GM21619 (cell line): ENCODE data around the gene PTAFR.

Experiments
- ATAC-seq: cut with Tn5 transposase; IDR thresholded peaks from one replicate; pipeline ENCODE4 v1.9.1; 2021; ENCODE audit not compliant: unreplicated experiment

Gene PTAFR

GRCh38 chr1:28122183-28122582 is 54.3 kb downstream of the PTAFR start:
- ATAC-seq: no peak

DNA sequence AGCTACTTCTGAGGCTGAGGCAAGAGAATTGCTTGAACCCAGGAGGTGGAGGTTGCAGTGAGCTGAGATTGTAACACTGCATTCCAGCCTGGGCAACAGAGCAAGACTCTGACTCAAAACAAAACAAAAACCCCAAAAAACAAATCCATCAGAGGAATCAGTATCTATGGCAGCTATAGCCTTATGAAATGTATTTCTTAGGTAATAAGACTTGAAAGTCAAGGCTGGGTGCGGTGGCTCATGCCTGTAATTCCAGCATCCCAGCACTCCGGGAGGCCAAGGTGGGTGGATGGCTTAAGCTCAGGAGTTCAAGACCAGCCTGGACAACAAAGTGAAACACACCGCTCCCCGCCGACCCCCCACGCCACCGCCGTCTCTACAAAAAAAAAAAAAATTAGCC is 56.9 kb downstream of the PTAFR start:
- ATAC-seq: no peak

DNA sequence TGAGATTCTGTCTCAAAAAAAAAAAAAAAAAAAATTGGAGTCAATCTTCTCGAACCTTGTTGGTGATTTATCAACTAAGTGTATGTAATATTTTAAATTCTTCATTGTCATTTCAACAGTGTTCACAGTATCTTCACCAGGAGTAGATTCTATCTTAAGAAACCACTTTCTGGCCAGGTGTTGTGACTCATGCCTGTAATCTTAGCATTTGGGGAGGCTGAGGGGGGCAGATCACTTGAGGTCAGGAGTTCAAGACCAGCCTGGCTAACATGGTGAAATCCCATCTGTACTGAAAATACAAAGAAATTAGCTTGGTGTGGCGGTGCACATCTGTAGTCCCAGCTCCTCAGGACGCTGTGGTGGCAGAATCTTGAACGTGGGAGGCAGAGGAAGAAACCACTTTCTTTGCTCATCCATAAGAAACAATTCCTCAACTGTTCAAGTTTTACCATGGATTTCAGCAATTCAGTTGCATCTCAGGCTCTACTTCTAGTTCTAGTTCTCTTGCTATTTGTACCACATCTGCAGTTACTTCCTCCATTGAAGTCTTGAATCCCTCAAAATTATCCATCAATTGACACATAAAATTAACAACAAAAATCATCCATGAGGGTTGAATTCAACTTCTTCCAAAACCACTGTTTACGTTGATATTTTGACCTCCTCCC is 57.7 kb downstream of the PTAFR start:
- ATAC-seq: no peak

GRCh38 chr1:28115267-28115666 is 61.2 kb downstream of the PTAFR start:
- ATAC-seq: no peak

- no peak for ATAC-seq
Observed at GRCh38 chr1:28114844-28115243, 61.6 kb downstream of the PTAFR start.

- ATAC-seq: no peak
Observed at GRCh38 chr1:28113242-28113572, 63.3 kb downstream of the PTAFR start.

GRCh38 chr1:28112388-28113241 is 63.9 kb downstream of the PTAFR start:
- no peak for ATAC-seq

GRCh38 chr1:28111157-28111556 is 65.3 kb downstream of the PTAFR start:
- ATAC-seq: no peak

DNA sequence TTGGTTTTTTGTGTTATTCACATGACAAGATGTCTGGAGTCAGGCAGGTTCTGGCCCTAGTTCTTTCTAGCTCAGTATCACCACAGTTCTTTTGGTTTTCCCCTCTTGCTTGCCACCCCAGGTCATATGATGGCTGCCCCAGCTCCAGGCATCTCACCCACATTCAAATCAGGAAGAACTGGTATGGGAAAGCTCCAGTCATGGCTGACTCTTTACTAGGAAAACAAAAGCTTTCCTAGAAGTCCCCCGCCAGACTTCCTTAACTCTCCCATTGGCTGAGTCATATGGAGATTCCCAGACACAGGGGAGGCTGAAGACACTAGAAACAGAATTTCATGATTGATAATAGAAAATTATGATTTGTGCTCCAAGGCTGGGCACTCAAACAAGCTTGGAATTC is 65.9 kb downstream of the PTAFR start:
- ATAC-seq: no peak

DNA sequence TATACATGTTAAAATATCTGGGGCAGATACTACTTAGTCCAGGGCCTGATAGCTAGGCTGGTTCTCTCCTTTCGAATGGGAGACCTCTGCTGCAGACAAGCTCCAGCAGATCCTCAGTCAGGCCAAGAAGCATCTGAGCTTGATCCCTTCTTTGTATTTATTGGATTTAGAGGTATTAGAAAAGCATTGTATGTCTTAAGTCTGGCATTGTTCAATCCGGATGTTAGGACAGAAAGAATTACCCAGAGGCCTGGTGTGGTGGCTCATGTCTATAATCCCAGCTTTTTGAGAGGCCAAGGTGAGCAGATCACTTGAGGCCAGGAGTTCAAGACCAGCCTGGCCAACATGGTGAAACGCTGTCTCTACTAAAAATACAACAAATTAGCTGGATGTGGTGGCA is 66.9 kb downstream of the PTAFR start:
- no peak for ATAC-seq

GRCh38 chr1:28108001-28108400 is 68.5 kb downstream of the PTAFR start:
- no peak for ATAC-seq

DNA sequence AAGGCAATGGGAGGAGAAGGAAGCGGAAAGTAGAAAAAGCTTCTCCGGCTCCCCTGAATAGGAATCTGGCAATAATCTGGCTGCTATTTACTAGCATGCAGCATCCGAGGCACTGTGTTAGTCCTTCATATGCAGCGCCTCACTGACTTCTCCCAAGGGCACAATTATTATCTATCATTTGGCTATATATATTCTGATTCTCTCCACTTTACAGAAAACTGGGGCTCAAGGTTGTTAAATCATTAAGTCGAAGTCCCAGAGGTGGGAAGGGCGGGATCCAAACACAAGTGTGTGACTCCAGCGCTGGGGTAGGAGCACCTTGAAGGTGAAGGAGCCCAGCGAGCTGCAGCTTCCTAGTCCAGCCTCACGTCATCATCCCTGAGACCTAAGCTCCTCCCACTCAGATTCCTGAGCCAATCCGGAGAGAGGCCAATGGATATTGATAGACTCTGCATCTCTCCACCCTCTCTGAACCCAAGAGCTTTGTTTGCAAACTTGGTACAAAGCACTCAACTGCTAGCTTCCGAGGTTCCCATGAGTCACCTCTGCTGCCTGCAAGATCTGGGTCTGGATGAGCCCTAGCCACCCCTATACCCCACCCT is 71.5 kb downstream of the PTAFR start:
- ATAC-seq: no peak

DNA sequence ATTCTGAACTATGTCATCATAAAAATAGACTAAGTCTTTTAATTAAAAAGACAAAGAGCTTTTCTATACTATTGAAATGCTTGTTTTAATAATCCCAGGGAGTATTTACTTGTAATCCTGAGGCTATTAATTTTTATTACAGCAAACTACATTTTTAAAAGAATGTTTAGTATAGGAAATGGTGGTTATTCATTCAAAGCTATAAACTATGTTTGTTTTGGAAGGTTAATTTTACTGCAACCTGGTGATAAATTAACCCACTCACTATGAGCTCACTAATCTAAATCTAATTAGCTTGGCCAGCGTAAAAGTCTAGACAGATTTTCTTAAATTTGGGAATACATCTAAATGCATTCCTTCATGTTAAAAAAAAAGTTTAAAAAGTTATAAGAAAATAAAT is 74.3 kb downstream of the PTAFR start:
- ATAC-seq: no peak

DNA sequence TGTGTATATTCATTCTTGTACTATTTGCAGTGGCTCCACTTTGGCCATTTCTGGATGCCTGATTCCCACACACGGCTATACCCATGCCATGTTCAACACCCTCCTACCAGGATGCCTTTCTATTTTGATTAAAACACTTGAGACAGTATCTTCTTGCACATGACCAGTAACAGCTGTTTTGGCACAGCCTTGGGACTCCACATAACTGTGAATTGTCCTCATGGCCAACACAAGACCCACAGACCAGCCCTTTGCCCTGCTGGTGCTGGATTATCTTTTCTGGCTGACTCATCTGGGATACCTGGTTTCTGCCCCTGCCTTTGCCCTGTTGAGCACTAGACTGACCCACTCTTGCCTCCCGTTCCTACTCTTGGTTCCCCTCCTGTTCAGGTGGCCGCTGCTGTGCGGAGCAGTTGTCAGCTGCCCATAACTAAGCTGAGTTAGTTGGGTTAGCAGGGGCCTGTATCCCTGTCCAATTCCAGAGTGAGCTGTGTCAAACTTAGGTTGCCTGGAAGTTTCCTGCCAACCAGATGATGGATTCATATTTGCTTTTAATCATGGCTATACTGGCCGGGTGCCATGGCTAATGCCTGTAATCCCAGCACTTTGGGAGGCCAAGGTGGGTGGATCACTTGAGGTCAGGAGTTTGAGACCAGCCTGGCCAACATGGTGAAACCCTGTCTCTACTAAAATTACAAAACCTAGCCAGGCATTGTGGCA is 77.3 kb downstream of the PTAFR start:
- no peak for ATAC-seq
